HG02973 (cell line): Measurements from ENCODE around the gene SH2D2A.
"Not testable (repeated sequence)": the region's sequence is repeated elsewhere in the genome, so short reads cannot be mapped to it uniquely, and the experiment has no call there.

ENCODE experiments used
- ATAC-seq: cut with Tn5 transposase; IDR thresholded peaks from one replicate; pipeline ENCODE4 v1.9.1; 2021; ENCODE audit warnings: moderate library complexity; ENCODE audit not compliant: unreplicated experiment

SH2D2A gene

DNA sequence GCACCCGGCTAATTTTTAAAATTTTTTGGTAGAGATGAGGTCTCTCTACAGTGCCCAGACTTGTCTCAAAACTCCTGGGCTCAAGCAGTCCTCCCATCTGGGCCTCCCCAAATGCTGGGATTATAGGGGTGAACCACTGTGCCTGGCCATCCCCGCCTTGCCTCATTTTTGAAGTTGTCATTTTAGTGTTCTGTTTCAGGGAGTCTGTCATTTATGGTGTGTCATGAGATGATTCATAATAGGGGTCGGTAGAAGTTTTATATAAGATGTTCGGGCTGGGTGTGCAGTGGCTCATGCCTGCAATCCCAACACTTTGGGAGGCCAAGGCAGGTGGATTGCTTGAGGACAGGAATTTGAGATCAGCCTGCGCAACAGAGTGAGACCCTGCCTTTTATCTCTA is 40.8 kb downstream of the SH2D2A start:
- ATAC-seq = no peak

DNA sequence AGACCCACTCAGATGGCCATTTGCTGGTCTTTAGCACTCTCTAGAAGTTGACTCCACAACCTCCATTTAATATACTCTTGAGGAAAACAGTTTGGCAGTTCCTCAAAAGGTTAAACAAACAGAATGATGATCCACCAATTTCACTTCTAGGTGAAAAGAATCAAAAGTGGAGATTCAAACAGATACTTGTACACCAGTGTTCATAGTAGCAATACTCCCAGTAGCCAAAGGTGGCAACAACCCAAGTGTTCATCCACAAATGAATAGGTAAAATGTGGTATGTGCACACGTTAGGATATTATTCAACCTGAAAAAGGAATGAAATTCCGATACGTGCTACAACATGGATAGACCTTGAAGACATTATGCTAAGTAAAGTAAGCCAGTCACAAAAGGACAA is 43.0 kb downstream of the SH2D2A start:
- no peak for ATAC-seq

DNA sequence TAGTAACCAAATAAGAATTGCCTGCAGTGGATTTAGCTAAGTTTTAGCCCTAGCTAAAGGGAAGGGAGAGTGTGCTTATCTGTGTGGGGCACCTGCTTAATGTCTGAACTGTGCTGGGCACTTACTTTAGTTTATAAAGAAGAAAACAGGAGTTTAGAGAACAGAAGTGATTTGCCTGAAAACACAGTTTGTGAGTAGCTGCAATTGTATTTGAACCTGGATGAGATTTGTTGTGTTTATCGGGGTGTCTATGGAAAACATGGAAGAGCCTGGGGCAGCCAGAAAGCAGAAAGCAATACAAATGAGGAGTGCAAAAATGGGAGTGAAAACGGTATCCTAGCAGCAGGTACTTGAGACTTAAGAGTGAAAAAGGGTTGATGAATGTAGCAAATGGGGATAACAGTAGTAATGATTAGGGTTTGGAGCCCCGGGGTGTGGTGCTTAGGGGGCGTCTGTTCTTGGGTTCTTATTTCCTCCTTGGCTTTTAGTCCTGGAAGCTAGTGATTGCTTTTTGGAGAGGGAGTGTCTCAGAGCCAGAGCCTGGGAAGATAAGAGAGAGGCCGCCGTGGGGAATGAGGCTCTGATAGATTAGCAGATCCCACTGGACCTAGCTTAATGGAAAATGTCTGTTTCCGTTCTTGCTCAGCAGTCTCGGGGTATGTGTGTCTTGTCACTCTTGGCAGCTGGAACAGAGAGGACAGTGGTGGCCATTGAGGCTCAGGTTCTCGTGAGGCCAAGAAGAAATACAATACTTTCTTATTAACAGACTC is 43.7 kb downstream of the SH2D2A start:
- ATAC-seq = no peak

DNA sequence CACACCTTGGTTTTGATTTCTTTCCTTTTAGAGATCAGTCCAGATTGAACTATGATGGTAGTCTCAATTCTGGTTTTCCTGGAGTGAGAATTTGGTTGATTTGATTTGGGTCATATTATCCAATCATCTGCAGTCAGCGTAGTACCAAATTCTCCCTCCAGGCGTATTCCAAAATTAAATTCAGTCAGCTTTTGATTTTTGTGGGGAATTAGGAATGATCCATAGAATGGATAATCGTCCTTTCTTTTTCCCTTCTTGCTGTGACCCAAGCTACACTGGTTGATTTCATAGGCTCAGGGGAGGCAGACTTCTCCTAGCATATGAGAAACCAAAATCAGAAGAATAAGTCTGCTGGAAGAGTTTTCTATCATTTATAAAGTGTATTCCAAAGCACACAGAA is 44.4 kb downstream of the SH2D2A start:
- ATAC-seq = no peak

DNA sequence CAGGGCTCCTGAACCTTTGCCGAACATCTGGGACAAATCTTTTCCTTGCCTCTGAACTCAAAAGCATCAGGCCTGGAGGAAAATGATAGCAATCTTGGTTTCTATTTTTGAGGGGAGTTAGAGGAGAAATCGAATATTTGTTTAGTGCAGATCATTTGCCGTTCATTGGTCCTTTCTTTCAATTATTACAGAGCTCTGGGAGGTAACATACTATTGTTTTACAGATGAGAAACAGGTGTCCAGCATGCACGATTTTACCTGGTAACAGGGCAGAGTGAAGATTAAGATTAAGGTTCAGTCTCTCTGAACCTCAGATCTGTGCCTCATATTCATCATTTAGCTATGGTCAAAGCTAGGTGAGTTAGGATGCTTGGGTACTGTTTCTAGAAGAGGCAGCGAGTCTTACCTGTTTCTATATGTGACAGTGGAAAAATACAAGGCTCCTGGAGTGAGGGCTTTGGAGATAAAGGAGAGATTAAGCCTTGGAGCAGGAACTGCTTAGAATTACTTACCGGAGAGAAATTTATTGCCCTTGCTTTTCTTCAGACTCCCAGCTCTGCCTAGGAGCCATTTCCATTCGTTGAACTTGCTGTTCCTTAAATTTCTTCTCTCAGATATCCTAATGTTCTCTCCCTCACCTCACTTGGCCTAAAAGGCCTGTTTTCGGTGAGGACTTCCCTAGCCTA is 47.9 kb downstream of the SH2D2A start:
- no peak for ATAC-seq

DNA sequence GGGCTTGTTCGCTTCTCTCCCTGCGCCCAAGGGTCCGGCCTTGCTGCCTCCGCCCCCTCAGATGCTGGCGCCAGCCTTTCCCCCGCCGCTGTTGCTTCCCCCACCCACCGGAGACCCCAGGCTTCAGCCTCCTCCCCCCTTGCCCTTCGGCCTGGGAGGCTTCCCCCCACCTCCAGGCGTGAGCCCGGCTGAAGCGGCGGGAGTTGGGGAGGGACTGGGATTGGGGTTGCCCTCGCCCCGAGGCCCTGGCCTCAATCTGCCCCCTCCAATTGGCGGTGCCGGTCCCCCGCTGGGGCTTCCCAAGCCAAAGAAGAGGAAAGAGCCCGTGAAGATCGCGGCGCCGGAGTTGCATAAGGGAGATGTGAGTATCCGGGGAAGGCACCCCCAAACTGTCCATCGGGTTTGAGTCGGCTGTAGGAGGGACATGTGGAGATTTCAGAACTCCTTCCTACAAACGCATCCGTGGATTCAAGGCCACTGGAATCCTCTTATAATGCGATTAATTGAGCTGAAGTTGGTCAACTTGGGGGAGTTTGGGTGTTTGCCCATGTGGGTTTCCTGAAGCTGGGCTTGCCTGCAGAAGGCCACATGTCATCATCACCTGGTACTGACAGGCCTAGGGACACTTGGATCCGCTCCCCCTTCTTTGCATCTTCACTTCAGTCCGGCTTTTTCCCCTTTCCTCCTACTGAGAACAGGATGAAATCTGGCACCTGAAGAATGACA is 48.6 kb downstream of the SH2D2A start:
- no peak for ATAC-seq

DNA sequence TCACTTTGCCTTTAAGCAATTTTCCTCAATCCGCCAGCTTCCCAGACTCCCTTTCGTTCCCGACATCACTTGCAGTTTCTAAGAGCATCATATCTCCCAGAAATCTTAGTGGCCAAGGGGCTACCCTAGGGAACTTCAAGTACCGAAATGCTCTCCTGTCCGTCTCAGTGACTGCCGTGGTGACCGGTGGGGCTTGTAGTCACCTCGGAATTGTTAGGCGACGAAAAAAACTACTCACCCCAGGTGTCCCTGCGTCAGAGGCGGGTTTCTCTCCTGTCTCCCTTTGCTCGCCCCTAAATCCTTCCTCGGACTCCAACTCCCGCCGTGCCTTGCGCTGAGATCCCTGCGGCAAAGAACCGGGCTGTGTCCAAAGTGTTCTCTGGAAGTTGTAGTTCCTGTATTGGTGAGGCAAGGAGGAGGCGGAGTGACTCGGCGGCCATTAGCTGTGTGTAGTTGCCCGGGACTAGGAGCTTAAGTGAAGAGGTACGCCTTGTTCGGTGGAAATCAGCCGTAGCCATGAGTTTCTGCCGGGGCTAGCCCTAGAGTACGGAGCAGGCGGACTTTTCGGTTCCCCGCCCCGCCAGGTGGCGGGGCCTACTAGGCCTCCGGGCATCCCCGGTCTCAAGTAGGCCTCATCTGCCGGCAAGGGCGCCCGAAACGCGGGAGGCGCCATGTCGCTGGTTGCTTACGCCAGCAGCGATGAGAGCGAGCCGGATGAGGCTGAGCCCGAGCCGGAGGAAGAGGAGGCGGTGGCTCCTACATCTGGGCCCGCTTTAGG is 49.4 kb downstream of the SH2D2A start, which contains the start of gene PRCC:
Gene PRCC, plus strand, starts transcription at position 435 of the 778 bp plus-strand sequence. Its CDS starts 237 bp downstream, at position 672.
- peak; percentile 89 for ATAC-seq

DNA sequence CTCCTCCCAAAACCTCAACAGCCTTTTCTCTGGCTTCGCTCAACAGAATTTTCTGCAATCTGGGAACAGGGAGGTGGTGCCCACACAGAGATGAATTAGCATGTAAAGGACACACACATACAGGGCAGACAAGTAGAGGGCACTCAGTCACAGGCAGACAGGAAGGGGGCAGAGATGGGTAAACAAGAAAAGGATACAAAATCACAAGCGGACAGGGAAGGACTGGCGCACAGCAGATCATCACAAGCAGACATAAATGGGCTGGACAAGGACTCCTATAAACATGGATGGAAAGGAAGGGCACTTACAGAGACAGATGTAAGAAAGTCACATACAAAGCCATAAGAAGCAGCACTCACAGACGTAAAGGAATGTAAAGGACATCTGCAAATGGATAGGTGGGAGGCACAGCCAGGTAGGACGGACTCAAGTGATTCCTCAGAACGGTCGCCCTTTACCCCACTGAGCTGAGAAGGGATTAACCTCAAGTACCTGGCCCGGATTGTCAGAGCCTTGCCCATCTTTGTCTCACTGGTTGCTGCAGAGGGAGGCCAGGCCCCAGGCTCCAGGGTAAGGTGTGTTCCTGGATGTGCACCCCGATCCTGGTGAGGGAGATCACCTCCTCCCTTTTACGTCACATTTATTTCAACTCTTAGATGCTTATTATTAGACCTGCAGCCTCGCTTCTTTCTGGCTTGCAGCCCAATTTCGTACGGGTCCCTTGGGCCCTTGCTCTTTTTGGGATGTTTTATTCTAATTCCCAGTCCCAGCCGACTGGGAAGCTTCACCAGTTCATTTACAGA is 50.1 kb downstream of the SH2D2A start:
- ATAC-seq = peak; percentile 9

DNA sequence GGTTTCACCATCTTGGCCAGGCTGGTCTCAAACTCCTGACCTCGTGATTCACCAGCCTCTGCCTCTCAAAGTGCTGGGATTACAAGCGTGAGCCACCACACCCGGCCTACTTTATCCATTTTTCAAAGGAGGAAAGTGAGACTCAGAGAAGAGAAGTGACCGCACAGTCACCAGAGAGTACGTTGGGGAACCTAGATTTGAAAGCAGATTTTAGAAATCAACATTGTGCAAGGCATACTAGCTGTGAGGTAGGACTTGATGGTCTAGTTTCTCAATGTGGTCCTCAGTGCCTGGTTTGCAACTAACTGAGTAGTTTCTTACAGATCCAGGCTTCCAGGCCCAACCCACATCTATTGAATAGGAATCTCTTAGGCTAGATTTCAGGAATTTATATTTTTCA is 51.0 kb downstream of the SH2D2A start:
- ATAC-seq = no peak

DNA sequence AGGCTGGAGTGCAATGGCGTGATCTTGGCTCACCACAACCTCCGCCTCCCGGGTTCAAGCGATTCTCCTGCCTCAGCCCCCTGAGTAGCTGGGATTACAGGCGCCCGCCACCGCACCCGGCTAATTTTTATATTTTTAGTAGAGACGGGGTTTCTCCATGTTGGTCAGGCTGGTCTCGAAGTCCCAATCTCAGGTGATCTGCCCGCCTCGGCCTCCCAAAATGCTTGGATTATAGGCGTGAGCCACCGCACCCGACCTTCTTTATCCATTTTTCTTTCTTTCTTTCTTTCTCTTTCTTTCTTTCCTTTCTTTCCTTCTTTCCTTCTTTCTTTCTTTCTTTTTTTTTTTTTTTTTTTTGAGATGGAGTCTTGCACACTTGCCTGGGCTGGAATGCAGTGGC is 51.5 kb downstream of the SH2D2A start:
- ATAC-seq = not testable (repeated sequence)

DNA sequence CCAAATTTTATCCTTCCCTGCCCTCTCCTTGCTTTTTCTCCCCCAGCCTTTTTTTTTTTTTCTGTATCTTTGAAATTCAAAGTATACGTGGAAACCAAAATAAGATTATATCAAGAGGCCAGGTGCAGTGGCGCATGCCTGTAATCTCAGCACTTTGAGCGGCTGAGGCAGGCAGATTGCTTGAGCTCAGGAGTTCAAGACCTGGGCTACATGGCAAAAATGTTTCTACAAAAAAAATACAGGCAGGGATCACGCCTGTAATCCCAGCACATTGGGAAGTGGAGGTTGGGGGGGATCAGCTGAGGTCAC is 55.9 kb downstream of the SH2D2A start:
- ATAC-seq = no peak

DNA sequence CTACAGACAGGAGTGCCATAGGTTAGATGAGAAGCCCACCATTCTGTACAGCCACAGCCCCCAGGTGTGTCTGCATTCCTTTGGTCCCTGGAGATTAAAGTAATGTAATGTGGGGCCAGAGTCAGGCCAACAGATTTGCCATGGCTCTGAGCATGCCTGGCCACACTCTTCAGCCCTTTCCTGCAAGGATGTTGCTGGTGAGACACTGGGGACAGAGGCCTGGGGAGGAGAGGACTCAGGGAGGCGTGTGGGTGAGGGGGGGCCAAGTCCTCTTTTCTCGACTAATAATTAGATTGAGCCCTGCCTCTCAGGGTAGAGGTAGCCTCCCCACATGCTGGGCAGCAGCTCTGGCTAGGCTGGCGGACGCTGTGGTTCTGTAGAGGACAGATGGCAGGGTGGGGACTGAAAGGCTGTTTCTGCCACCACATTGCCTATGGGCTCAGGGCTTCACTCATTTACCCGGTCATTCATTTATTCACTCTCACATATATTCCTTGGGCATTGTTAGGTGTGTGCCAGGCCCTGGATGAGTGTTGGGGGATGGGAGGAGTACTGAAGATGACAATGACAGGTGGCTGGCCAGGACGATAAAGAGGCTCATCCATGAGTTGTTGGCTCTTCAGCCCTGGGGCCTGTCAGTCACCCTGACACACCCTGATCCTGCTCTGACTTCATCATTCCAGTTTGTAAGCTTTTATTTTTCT is 56.4 kb downstream of the SH2D2A start:
- ATAC-seq = no peak

DNA sequence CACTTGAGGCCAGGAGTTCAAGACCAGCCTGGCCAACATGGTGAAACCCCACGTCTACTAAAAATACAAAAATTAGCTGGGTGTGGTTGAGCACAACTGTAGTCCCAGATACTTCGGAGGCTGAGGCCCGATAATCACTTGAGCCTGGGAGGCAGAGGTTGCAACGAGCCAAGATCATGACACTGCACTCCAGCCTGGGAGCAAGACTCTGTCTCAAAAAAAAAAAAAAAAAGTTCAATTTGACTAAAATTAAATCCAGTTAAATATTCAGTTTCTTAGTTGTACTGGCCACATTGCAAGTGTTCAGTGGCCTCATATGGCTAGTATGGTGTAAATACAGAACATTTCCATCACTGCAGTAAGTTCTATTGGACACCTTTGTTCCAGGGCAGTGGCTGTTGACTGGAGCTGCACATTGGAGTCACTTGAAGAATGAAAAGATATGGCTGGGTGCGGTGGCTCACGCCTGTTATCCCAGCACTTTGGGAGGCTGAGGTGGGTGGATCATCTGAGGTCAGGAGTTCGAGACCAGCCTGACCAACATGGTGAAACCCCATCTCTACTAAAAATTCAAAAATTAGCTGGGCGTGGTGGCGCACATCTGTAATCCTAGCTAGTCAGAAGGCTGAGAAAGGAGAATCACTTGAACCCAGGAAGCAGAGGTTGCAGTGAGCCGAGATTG is 58.9 kb downstream of the SH2D2A start:
- ATAC-seq = not testable (repeated sequence)

DNA sequence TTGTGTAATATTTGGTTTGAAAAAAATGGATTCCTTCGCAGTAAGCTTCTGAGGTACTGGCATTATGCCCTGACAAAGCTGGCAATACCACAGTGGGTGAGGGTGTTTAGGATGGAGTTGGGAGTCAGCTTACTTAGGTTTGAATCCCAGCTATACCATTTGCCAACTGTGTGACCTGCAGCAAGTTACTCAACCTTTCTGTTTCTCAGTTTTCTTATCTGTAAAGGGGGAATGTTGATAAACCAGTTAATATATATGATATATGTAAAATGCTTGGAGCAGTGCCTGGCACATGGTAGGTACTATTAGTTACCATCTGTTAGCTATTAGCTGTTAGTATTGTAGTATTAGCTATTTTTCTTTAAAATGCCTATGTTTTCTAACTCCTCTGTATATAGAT is 60.3 kb downstream of the SH2D2A start:
- no peak for ATAC-seq
